ENCODE results near the gene LYRM9. TPM values are rescaled to one million over a fixed set of nuclear protein-coding genes. Genes with fewer than 3 reads are reported as not detected.

The LYRM9 gene
- total RNA-seq, 2 donors from 2014 or later: 2.7 to 2.9 TPM

DNA sequence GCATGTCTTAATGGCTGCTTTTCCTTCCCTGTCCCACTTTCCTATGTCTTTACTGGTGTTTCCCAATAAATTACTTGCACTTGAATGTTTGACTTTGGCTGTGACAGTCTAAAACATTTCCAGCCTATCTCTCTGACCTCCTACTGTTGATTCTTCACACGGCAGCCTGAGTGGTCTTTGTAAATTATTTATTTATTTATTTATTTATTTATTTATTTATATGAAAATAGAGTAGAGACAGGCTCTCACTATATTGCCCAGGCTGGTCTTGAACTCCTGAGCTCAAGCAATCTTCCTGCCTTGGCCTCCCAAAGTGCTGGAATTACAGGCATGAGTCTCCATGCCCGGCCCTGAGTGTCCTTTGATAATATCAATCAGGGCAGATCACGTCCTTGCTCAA is 28.4 kb upstream of the LYRM9 start:
- TF ChIP-seq, protein P1, sequence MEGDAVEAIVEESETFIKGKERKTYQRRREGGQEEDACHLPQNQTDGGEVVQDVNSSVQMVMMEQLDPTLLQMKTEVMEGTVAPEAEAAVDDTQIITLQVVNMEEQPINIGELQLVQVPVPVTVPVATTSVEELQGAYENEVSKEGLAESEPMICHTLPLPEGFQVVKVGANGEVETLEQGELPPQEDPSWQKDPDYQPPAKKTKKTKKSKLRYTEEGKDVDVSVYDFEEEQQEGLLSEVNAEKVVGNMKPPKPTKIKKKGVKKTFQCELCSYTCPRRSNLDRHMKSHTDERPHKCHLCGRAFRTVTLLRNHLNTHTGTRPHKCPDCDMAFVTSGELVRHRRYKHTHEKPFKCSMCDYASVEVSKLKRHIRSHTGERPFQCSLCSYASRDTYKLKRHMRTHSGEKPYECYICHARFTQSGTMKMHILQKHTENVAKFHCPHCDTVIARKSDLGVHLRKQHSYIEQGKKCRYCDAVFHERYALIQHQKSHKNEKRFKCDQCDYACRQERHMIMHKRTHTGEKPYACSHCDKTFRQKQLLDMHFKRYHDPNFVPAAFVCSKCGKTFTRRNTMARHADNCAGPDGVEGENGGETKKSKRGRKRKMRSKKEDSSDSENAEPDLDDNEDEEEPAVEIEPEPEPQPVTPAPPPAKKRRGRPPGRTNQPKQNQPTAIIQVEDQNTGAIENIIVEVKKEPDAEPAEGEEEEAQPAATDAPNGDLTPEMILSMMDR (IDR thresholded peaks at IDR 0.05): no peak
- Histone ChIP-seq H3K4me1 (no peaks in the 10 kb centered on the region), H3K9me3 (no peaks in the 10 kb centered on the region), H3K9ac (ENCODE audit: low read depth in 2 of 2, low read length in 2 of 2) (no peak overlapping the region), H3K4me3 (no peak overlapping the region), H3K36me3 (no peaks in the 10 kb centered on the region), H3K27me3 (no peaks in the 10 kb centered on the region), H3K27ac (no peak overlapping the region)
- intact Hi-C loops (cut with DNase I): no loop called here
- no peak for DNase-seq

GRCh38 chr17:27921077-27921476 is 27.9 kb upstream of the LYRM9 start:
- intact Hi-C loops (cut with DNase I): no loop called here
- no peak for DNase-seq
- Histone ChIP-seq H3K27ac (no peak overlapping the region), H3K27me3 (no peaks in the 10 kb centered on the region), H3K9me3 (no peaks in the 10 kb centered on the region), H3K4me3 (no peak overlapping the region), H3K9ac (ENCODE audit: low read depth in 2 of 2, low read length in 2 of 2) (no peak overlapping the region), H3K36me3 (no peaks in the 10 kb centered on the region), H3K4me1 (no peaks in the 10 kb centered on the region)
- TF ChIP-seq, protein P1 (IDR thresholded peaks at IDR 0.05): no peak

GRCh38 chr17:27920569-27920968 is 27.4 kb upstream of the LYRM9 start:
- H3K4me3 ChIP-seq: no peak overlapping the region
- H3K36me3 ChIP-seq: no peaks in the 10 kb centered on the region
- H3K27ac ChIP-seq: no peak overlapping the region
- no peaks in the 10 kb centered on the region for H3K9me3 ChIP-seq
- no peak for DNase-seq
- H3K4me1 ChIP-seq: no peaks in the 10 kb centered on the region
- TF ChIP-seq, protein P1 (IDR thresholded peaks at IDR 0.05): no peak
- no peaks in the 10 kb centered on the region for H3K27me3 ChIP-seq
- intact Hi-C loops (cut with DNase I): no loop called here
- H3K9ac ChIP-seq (ENCODE audit: low read depth in 2 of 2, low read length in 2 of 2): no peak overlapping the region

DNA sequence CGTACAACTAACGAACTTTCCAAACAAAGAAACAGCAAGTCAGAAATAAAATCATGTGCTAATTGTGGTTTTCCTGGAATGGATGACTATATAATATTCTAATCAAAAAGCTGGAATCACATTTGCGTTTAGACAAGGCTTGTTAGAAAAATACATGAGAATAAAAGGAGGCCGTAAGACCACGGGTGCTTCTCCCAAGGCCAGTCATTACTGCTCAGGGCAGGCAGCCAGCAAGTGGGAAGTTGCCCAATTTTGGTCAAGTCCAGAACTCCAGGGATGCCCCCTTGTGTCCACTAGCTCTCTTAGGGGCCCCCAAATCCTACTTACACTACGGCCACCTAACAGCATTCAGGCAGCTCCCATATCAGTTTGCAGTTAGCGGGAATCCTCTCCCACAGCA is 25.9 kb upstream of the LYRM9 start:
- no peak overlapping the region for H3K9ac ChIP-seq (ENCODE audit: low read depth in 2 of 2, low read length in 2 of 2)
- H3K27ac ChIP-seq: no peak overlapping the region
- no peaks in the 10 kb centered on the region for H3K4me1 ChIP-seq
- no peaks in the 10 kb centered on the region for H3K9me3 ChIP-seq
- no peak overlapping the region for H3K4me3 ChIP-seq
- H3K36me3 ChIP-seq: no peaks in the 10 kb centered on the region
- DNase-seq: no peak
- TF ChIP-seq, protein P1 (IDR thresholded peaks at IDR 0.05): no peak
- intact Hi-C loops (cut with DNase I): no loop called here
- H3K27me3 ChIP-seq: no peaks in the 10 kb centered on the region

DNA sequence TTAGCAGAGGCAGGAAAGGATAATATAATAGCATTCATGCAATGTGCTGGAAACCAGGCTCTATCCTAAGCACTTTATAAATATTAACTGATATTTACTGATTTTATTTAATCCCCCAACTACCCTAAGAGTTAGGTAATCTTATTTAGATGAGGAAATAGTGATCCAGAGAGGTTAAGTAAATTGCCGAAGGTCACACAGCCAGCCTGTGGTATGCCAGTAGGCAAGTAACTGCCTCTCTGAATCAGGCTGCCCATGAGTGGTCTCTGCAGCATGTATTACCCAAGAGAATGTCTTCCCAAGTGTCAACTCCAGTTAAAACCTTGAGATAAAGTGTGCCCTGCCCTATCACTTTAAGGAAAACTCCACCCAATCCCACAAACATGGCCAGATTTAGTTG is 25.3 kb upstream of the LYRM9 start:
- TF ChIP-seq, protein P1 (IDR thresholded peaks at IDR 0.05): no peak
- H3K27ac ChIP-seq: no peak overlapping the region
- H3K36me3 ChIP-seq: no peaks in the 10 kb centered on the region
- H3K27me3 ChIP-seq: no peaks in the 10 kb centered on the region
- intact Hi-C loops (cut with DNase I): no loop called here
- H3K4me3 ChIP-seq: no peak overlapping the region
- no peaks in the 10 kb centered on the region for H3K4me1 ChIP-seq
- no peaks in the 10 kb centered on the region for H3K9me3 ChIP-seq
- H3K9ac ChIP-seq (ENCODE audit: low read depth in 2 of 2, low read length in 2 of 2): no peak overlapping the region
- DNase-seq: no peak

DNA sequence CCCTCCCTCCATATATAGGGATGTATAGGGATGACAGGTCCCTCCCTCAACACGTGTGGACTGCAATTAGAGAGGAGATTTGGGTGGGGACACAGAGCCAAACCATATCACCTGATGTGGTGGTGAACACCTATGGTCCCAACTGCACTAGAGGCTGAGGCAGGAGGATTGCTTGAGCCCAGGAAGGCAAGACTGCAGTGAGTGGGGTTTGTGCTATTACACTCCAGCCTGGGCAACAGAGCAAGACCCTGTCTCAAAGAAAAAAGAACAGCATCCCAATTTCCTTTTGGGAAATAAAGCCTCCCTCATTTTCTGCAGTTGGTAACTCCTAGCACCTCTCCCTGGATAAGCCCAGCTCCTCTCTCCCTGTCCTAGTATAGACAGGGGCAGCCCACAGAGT is 23.8 kb upstream of the LYRM9 start:
- Histone ChIP-seq H3K9ac (ENCODE audit: low read depth in 2 of 2, low read length in 2 of 2) (no peak overlapping the region), H3K4me1 (no peaks in the 10 kb centered on the region), H3K27ac (no peak overlapping the region), H3K27me3 (no peaks in the 10 kb centered on the region), H3K9me3 (no peaks in the 10 kb centered on the region), H3K4me3 (no peak overlapping the region), H3K36me3 (no peaks in the 10 kb centered on the region)
- TF ChIP-seq, protein P1 (IDR thresholded peaks at IDR 0.05): no peak
- no peak for DNase-seq
- intact Hi-C loops (cut with DNase I): no loop called here

All from colonic mucosa (tissue), 4 donors.